HFF-Myc (cell line): ENCODE measurements around the gene LRGUK.

Experiments
- DNase-seq: peaks from one replicate; pipeline ENCODE4 v3.0.0-alpha.2; 2011; ENCODE audit warnings: low read depth; ENCODE audit errors: extremely low read depth
- H3K4me3 ChIP-seq: replicated peaks from 2 replicates; pipeline ENCODE4 v1.5.1; 2011; ENCODE audit warnings: low read depth, mild to moderate bottlenecking, control low read depth, low read length
- TF ChIP-seq, protein P1 (sequence below): IDR thresholded peaks from 2 replicates; pipeline ENCODE4 v1.5.1; 2012; ENCODE audit warnings: mild to moderate bottlenecking, low read depth, low read length, control low read depth; ENCODE audit errors: missing control alignments

Gene LRGUK

DNA sequence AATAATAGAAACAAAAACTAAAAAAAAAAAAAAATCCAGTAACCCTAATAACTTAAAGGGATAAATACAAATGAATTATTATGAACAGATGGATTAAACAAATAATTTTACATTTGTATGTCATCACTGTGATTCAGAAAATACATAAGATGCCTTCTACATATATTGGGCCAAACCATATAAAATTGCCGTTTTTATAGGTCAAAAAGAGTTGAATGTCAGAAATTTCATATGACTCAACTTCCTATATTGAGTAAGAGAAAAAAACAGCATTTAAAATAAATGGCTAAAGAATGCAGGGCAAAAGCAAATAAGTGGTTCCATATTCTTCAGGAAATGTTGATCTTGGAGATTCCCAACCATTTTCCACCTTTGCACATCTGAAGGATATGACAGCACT lies 180.2 kb downstream of the LRGUK start:
- no peak for DNase-seq
- TF ChIP-seq, protein P1, sequence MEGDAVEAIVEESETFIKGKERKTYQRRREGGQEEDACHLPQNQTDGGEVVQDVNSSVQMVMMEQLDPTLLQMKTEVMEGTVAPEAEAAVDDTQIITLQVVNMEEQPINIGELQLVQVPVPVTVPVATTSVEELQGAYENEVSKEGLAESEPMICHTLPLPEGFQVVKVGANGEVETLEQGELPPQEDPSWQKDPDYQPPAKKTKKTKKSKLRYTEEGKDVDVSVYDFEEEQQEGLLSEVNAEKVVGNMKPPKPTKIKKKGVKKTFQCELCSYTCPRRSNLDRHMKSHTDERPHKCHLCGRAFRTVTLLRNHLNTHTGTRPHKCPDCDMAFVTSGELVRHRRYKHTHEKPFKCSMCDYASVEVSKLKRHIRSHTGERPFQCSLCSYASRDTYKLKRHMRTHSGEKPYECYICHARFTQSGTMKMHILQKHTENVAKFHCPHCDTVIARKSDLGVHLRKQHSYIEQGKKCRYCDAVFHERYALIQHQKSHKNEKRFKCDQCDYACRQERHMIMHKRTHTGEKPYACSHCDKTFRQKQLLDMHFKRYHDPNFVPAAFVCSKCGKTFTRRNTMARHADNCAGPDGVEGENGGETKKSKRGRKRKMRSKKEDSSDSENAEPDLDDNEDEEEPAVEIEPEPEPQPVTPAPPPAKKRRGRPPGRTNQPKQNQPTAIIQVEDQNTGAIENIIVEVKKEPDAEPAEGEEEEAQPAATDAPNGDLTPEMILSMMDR: no peak

DNA sequence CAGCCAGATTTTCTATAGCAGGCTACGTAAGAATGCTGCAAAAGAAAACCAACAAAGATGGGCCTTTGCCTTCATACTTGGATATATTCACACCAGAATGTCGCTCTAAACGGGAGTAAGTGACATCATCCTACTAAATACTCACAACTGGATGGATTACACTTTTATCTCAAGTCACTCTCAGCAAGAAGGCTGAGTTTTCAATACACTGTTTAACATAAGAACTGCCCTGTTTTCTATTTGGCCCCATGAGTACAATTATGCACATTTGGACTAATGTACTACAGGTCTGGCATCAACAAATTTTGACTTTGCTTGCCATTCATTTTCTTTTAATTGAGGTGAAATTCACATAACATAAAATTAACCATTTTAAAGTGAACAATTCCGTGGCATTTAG lies 181.4 kb downstream of the LRGUK start:
- TF ChIP-seq, protein P1: no peak
- H3K4me3 ChIP-seq: no peak overlapping the region
- DNase-seq: no peak

More for the DNA sequence above, 180.2 kb downstream of the LRGUK start:
- H3K4me3 ChIP-seq: no peak overlapping the region

DNA sequence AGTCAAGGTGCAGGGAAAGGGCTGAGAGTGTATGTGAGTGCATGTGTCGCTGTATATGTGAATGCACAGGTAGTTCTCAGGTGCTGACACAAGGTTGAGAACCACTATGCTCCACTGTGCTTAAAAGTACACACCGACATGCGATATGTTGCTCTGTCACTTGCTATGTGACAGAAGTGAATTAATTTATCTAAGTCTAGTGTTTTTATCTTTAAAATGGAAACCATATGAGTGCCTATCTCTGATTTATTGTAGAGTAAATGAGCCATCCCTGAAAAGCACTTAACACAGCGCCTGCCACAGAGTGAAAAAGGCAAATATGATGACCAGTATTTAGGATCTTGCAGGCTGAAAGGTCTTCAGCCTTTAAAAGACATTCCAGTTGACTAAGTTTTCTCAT lies 184.7 kb downstream of the LRGUK start:
- TF ChIP-seq, protein P1: no peak
- no peak for DNase-seq
- H3K4me3 ChIP-seq: no peak overlapping the region

DNA sequence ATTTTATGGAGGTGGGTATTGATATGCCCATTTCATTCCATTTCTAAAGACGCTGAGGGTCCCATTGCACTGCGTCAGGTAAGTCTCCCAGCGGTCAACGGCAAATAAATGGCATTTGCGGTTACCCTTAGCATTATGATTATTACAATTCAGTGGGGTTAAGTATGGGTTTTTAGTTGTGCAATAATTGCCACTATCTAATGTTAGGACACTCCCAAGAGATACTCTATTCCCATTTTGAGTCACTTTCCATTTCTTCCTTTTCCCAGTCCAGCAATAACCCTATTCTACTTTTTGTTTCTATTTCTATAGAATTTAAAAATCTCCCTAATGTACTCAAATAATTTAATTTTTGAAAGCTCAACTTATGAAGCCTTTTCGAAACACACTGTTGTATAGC lies 185.6 kb downstream of the LRGUK start:
- no peak overlapping the region for H3K4me3 ChIP-seq
- DNase-seq: no peak
- TF ChIP-seq, protein P1: no peak

DNA sequence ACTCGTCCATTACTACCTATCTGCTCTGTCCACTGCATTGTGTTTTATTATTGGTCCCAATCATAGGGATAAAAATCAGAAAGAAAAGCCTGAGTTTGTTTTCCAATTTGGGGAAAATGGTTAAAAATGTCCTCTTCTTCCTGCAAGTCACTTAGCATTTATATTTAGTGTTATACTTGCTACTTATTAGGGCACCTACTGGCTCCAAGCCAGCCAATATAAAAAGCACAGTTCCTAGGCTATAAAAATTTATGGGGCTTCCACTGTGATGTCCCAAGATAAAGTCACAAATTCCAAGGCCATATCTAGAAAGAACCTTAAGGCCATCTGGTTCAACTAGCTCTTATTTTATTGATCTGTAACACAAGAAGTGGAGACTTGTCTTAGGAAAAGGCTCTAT lies 186.4 kb downstream of the LRGUK start:
- DNase-seq: no peak
- no peak overlapping the region for H3K4me3 ChIP-seq
- TF ChIP-seq, protein P1: no peak
